GM19099 (cell line): ENCODE results near the gene CCDC198.

Experiments
- POLR2A ChIP-seq: IDR thresholded peaks from 3 replicates; pipeline ENCODE4 v1.6.1; 2011; ENCODE audit warnings: low read depth; ENCODE audit not compliant: insufficient read length; ENCODE audit errors: extremely low read depth

Gene CCDC198, protein sequence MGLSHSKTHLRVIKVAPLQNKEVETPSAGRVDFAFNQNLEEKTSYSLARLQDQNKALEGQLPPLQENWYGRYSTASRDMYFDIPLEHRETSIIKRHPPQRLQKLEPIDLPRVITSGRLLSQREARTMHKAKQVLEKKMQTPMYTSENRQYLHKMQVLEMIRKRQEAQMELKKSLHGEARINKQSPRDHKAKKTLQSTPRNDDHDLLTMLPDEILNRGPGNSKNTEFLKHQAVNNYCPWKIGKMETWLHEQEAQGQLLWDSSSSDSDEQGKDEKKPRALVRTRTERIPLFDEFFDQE

DNA sequence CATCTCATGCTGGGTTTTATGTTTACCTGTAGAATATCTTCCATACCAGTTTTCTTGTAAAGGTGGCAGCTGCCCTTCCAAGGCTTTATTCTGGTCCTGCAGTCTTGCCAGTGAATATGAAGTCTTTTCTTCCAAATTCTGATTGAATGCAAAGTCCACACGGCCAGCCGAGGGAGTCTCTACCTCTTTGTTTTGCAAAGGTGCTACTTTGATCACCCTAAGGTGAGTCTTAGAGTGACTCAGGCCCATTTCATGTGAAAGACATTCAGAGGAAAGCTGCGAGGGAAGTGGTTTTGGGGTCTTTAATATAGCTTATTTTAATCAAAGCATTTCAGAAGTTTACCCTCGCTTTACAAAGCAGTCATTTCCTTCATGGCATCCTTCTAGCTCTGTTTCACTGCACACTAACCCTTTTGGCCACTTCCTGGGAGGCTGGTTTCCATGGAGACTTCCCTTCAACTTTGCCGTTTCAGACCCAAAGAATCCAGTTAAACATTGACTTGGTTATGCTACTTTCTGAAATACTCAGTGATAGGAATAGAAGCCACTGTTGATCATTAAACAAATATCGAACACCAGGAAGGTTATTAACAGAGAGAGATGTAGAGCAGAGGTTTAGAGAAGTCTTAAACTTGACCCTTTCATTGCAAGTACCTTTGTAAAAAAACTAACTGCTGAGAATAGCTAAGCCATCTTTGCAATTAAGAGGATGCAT, at the start of gene CCDC198:
TSS of gene CCDC198 (minus strand) at position 391 of the 715 bp plus-strand sequence. CDS start at position 249, 142 bp downstream.
- peak; percentile 51 for TF ChIP-seq POLR2A

DNA sequence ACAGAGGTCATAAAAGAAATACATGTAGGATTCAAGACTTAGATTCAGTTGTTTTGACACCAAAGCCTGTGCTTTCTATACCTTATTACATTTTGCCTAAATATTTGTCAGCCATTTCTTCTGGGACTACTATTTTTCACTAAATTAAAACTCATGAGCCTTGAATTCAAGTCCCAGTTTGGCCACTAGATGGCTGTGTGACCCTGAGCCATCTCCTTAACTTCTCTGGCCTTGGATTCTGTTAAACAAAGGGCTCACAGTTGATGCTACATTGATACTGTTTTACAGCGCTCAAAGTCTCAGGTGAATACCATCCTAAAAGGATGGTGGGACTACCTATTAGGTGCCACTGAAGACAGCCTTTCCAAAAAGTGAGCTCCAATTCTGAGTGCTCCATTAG, 39.6 kb upstream of the CCDC198 start:
- no peak for TF ChIP-seq POLR2A

DNA sequence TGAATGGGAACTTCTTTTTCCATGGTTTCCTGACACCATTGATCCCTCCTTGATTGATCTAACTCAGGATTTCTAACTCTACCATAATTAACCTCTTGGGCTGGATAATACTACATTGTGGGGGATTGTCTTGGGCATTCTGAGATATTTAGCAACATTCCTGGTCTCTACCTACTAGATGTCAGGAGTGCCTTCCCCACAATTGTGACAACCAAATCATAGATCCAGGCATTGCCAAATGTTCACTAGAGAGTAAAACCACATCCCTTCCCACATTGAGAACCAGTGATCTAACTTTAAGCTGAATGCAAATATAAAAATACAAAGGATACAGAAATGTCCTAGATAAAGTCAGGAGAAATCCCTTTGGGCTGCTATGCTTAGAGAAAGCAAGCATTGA, 36.9 kb upstream of the CCDC198 start:
- no peak for TF ChIP-seq POLR2A

DNA sequence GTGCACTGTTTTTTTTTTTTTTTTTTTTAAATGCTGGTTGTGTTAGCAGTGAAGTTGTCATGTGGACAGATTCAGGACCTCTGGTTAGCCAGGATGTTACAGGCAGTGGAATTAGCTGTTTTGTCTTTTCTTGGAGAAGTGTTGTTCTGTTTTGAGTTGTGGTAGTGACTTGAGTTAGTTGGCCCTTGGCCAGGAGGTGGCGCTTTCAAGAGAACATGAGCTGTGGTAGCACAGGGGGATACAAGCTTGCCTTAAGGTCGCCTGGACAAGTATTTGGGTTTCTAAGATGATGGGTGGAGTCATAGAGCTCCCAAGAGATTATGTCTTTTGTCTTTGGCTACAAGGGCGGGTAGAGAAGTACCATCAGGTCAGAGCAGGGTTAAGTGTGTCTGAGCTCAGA, 33.3 kb upstream of the CCDC198 start:
- no peak for TF ChIP-seq POLR2A

DNA sequence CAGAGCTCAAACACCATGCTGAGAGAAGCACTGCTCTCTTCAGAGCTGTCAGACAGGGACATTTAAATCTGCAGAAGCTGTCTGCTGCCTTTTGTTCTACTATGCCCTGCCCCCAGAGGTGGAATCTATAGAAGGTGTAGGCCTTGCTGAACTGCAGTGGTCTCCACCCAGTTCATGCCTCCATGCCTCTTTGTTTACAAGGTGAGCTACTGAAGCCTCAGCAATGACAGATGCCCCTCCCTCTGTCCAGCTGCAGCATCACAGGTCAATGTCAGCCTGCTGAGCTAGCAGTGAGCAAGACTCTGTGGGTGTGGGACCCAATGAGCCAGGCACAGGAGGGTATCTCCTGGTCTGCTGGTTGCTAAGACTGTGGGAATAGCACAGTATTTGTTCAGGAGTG, 25.4 kb upstream of the CCDC198 start:
- TF ChIP-seq POLR2A = no peak

DNA sequence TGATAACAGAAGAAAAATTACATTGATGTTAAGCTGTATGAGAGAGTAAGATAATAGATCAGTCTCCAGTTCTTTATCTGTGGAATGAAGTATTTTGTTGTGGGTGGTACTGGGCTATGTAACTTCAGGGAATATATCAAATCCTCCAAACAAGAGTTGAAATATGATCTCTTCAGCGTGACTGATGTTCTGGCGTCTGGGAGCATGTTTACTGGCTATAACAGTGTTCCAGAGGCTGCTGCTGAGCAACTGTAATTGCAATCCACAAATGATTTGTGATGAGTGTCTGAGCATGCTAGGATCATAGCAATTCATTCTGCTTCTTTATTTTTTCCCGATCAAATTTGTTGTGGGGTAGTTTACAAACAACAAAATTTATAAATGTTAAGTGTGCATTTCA, 18.6 kb upstream of the CCDC198 start:
- no peak for TF ChIP-seq POLR2A

DNA sequence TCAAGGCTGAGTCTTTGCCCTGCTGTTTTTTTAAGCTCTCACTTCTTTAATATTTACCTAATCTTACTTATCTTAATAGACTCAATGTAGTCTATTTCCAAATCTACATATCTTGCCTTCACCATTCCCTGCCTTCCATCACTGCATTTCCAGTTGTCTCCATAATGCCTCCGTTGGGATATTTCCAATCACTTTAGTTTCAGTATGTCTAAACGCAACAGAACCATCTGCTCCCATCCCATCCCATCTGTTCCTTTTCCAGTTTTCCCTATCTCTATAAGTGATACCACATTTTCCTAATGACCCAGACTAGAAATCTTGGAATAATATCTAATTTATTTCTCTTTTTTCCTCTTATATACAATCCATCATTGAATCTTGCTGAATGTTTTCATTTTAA, 15.1 kb upstream of the CCDC198 start:
- TF ChIP-seq POLR2A = no peak

DNA sequence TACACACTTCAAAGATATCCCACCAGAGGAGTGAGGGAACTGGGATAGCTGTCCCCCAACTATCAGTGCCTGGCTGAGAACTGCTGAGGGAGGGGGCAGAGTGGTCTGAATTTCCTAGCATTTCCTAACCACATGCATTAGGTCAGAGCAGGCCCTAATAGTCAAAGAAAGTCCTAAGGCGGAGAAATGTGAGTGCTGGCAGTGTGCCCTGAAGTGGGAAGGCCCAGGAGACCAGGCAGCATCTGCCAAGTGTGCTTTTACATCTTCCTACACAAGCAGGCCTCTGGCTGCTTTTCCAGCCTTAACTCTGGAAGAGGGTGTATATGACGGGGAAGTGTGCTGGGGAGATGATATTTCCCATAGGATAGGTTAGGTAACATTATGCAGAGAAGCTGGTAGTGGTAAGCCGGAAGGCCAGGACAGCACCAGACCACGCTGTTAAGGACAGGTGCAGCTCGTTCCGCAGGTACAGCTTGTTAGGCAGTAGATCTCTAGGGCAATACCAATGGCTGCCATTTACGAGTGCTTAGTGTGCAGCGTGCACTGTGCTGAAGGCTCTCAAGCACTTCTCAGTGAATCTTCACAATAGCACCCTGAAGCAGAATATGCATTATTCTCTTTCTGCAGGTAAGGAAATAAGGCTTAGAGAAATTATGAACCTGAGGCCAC, 9.1 kb upstream of the CCDC198 start:
- TF ChIP-seq POLR2A = no peak

DNA sequence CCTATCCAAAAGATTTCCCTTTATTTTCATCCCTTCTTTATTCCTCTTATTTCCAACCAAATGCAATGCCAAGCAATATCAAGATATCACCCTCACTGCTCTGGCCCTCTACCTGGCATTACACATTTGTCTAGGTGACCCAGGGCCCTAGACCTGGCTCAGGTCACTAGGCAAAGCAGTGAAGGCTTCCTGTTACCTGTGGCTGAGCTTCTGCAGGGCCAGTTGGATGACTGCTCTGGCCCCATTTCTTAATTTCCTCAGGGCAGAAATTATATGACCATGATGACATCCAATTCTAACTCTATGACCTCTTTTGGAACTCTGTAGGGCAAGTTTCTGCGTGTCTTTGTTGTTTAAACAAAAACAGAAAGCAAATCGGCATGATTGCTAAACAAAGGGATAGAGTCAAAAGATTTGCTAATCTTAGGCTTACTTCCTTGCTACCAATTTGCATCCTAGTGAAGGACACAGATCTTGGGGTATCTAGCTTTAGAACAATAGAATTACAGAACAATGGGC, 7.4 kb upstream of the CCDC198 start:
- TF ChIP-seq POLR2A = no peak

DNA sequence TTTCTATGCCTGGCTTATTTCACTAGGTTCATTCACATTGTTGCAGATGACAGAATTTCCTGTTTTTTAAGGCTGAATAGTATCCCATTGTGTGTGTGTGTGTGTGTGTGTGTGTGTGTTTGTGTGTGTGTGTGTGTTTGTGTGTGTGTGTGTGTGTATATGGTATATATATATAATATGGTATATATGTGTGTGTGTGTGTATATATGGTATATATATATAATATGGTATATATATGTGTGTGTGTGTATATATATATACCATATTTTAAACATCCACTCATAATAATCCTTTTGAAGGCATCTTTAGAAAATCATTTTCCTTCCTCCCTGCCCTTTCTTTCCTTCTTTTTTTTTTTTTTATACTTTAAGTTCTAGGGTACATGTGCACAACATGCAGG, 5.0 kb upstream of the CCDC198 start:
- no peak for TF ChIP-seq POLR2A

DNA sequence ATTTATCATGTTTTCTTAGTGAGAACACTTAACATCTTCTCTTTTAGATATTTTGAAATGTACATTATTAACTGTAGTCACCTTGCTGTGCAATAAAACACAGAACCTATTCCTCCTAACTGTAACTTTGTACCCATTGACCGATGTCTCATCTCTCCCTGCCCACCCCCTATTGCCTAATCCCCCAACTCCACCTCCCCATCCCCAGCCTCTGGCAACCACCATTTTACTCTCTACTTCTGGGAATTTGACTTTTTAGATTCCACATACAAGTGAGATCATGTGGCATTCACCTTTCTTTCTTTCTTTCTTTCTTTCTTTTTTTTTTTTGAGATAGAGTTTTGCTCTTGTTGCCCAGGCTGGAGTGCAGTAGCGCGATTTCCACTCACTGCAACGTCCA, 4.4 kb upstream of the CCDC198 start:
- no peak for TF ChIP-seq POLR2A

DNA sequence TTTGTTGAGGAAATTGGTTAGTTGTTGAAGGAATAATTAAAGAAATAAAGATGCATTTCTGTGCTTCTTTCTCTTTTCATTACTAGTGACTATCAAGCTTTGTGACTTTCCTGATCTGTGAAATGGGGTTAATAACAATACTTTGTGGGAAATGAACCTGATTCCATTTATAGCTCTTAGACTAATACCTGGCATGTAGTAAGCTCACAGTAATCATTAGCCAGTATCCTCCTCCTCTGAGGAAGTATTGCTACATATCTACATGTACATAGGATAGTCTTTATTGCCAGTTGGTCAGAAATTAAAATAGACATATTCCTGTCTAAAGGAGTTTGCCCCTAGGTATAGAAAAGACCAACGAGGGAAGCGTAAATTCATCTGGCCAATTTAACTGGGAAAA, 1.8 kb upstream of the CCDC198 start:
- no peak for TF ChIP-seq POLR2A

DNA sequence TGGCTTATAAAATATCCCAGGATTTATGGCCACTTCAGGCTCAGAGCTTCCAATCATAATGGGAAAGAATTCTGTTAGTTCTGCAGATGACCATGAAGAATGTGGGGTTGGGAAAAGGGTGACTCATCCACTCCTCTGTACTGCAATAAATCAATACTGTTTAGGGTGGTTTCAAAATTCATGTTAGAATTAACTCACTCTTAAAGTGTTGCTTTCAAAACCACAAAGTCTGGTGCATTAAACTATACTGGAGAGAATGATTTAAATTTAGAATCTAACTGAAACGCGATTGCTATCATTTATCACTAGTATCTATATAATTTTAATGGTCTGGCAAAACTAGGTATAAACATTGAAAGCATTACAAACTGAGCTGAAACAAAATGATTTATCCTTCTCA, 798 bp downstream of the CCDC198 start:
- TF ChIP-seq POLR2A = no peak

DNA sequence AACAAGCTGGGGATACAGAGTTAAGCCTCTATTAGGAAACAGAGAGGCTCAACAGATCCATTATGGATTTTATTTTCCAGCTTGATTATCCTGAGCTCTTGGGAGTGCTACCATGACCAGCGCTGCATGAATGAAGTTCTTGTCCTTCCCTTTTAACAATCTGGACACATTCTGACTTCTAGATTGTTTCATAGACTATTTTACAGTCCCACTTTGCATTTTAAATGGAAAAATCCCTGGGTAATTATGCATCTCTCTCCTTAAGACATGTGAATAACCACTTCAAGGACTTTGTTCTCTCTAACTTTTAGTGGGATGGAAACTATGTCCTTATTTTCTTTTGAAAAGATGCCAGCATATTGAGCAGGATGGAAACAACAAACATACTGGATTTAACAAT, 2.0 kb downstream of the CCDC198 start:
- no peak for TF ChIP-seq POLR2A

DNA sequence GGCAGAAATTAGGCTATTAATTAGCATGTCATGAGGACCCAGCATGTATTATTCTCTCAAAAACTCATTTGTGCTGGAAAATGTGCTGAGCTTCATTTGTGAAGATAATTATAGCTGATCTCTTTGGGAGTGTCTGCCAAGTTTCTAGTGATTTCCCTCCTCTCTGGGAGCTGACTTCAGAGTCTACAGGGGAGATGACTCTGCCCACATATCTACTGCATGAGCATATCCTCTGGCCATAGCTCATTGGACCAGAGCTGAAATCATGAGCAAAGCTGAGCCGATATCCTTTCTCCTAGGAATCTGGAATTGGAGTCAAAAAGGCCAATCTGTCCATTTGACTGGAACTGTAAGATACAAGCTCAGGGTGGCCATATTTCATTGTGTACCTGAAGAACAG, 5.9 kb downstream of the CCDC198 start:
- no peak for TF ChIP-seq POLR2A
